Measurements from ENCODE around the gene ZBTB20. TPM values are rescaled to one million over a fixed set of nuclear protein-coding genes. Genes with fewer than 3 reads are reported as not detected.
"Not testable (repeated sequence)": the region's sequence is repeated elsewhere in the genome, so short reads cannot be mapped to it uniquely, and the experiment has no call there.

The ZBTB20 gene
- total RNA-seq, 1 experiment from 2014 or later: 10.7 TPM

GRCh38 chr3:115120597-115120996, 26.5 kb downstream of the ZBTB20 start:
- no peak overlapping the region for H3K27ac Mint-ChIP-seq (ENCODE audit: low read depth, unreplicated experiment)
- no peak for TF ChIP-seq CTCF (IDR thresholded peaks at IDR 0.05; ENCODE audit: unreplicated experiment)
- H3K27me3 Mint-ChIP-seq (ENCODE audit: insufficient read depth, unreplicated experiment): no peaks in the 10 kb centered on the region
- ChIA-PET POLR2A (interaction anchor here (0.7 to 1.5 kb wide), 2 partner anchors 9 to 25 kb away, joined by 3 to 4 read pairs; no protein-coding TSS in a partner anchor), CTCF (interaction anchor here (0.6 kb wide), 1 partner anchor 29 kb away, joined by 3 read pairs; no protein-coding TSS in a partner anchor)
- H3K9me3 Mint-ChIP-seq (ENCODE audit: unreplicated experiment): peaks cover 7% of the 10 kb centered on the region
- no peaks in the 10 kb centered on the region for H3K4me1 Mint-ChIP-seq (ENCODE audit: insufficient read depth, unreplicated experiment)
- no peak for DNase-seq (ENCODE audit: unreplicated experiment)
- intact Hi-C loops (cut with micrococcal nuclease): no loop called here
- no peak overlapping the region for H3K4me3 Mint-ChIP-seq (ENCODE audit: unreplicated experiment)
- BruUV-seq (replicated peaks): no TSS peak
- no peaks in the 10 kb centered on the region for H3K36me3 Mint-ChIP-seq (ENCODE audit: insufficient read depth, unreplicated experiment)

GRCh38 chr3:115113367-115113766, 33.7 kb downstream of the ZBTB20 start:
- BruUV-seq (replicated peaks): no TSS peak
- H3K27me3 Mint-ChIP-seq (ENCODE audit: insufficient read depth, unreplicated experiment): no peaks in the 10 kb centered on the region
- DNase-seq (ENCODE audit: unreplicated experiment): peak; percentile 17
- H3K4me1 Mint-ChIP-seq (ENCODE audit: insufficient read depth, unreplicated experiment): peaks cover 14% of the 10 kb centered on the region
- no peak overlapping the region for H3K27ac Mint-ChIP-seq (ENCODE audit: low read depth, unreplicated experiment)
- no peaks in the 10 kb centered on the region for H3K36me3 Mint-ChIP-seq (ENCODE audit: insufficient read depth, unreplicated experiment)
- peaks cover 7% of the 10 kb centered on the region for H3K9me3 Mint-ChIP-seq (ENCODE audit: unreplicated experiment)
- no peak for TF ChIP-seq CTCF (IDR thresholded peaks at IDR 0.05; ENCODE audit: unreplicated experiment)
- intact Hi-C loops (cut with micrococcal nuclease): no loop called here
- CTCF ChIA-PET: no interaction called here
- H3K4me3 Mint-ChIP-seq (ENCODE audit: unreplicated experiment): no peak overlapping the region
- POLR2A ChIA-PET: no interaction called here

DNA sequence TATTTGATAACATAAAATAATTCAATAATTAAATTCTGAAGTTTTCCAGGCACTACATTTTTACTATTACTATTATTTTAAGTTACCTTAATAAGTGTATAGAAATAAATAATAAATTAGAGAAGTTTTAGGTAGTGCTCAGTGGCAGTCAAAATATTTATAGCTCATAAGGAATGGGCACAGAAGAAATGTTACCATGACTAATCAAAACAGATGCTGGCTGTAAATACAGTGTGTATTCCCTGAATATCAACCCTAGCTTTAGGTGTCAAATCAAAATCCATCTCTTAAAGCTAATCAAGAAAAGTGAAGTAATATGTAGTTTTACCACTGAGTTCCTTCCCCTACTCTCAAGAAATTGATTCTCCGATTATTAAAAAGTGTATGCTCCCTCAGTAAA, 35.5 kb downstream of the ZBTB20 start:
- intact Hi-C loops (cut with micrococcal nuclease): no loop called here
- no peak overlapping the region for H3K27ac Mint-ChIP-seq (ENCODE audit: low read depth, unreplicated experiment)
- peaks cover 11% of the 10 kb centered on the region for H3K9me3 Mint-ChIP-seq (ENCODE audit: unreplicated experiment)
- no peaks in the 10 kb centered on the region for H3K27me3 Mint-ChIP-seq (ENCODE audit: insufficient read depth, unreplicated experiment)
- BruUV-seq (replicated peaks): no TSS peak
- ChIA-PET CTCF (no interaction called here), POLR2A (interaction anchor here (0.5 to 1.4 kb wide), 4 partner anchors 9 to 35 kb away, joined by 3 to 4 read pairs (median 3); partner anchors contain the start of gene ZBTB20)
- no peak for DNase-seq (ENCODE audit: unreplicated experiment)
- H3K4me1 Mint-ChIP-seq (ENCODE audit: insufficient read depth, unreplicated experiment): peaks cover 14% of the 10 kb centered on the region
- peaks cover 6% of the 10 kb centered on the region for H3K36me3 Mint-ChIP-seq (ENCODE audit: insufficient read depth, unreplicated experiment)
- no peak overlapping the region for H3K4me3 Mint-ChIP-seq (ENCODE audit: unreplicated experiment)
- no peak for TF ChIP-seq CTCF (IDR thresholded peaks at IDR 0.05; ENCODE audit: unreplicated experiment)

DNA sequence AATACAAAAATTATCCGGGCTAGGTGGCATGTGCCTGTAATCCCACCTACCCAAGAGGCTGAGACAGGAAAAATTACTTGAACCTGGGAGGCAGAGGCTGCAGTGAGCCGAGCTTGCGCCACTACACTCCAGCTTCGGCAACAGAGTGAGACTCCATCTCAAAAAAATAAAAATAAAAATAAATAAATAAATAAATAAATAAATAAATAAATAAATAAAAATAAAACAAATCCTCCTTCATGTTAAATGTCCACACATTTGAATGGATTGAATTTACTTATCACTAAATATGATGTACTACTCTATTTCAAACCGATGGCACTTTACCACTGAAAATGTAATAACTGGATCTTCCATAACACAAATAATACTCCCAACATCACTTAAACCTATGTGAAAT, 36.3 kb downstream of the ZBTB20 start:
- no peaks in the 10 kb centered on the region for H3K27me3 Mint-ChIP-seq (ENCODE audit: insufficient read depth, unreplicated experiment)
- H3K4me3 Mint-ChIP-seq (ENCODE audit: unreplicated experiment): no peak overlapping the region
- peaks cover 6% of the 10 kb centered on the region for H3K36me3 Mint-ChIP-seq (ENCODE audit: insufficient read depth, unreplicated experiment)
- ChIA-PET CTCF (no interaction called here), POLR2A (interaction anchor here (1.4 to 2.1 kb wide), 2 partner anchors 10 to 36 kb away, joined by 3 to 7 read pairs; partner anchors contain the start of gene ZBTB20)
- no TSS peak for BruUV-seq (replicated peaks)
- H3K4me1 Mint-ChIP-seq (ENCODE audit: insufficient read depth, unreplicated experiment): peaks cover 14% of the 10 kb centered on the region
- no peak overlapping the region for H3K27ac Mint-ChIP-seq (ENCODE audit: low read depth, unreplicated experiment)
- intact Hi-C loops (cut with micrococcal nuclease): no loop called here
- H3K9me3 Mint-ChIP-seq (ENCODE audit: unreplicated experiment): peaks cover 6% of the 10 kb centered on the region
- DNase-seq (ENCODE audit: unreplicated experiment): no peak
- TF ChIP-seq CTCF (IDR thresholded peaks at IDR 0.05; ENCODE audit: unreplicated experiment): no peak

GRCh38 chr3:115110066-115110465, 37.0 kb downstream of the ZBTB20 start:
- H3K27me3 Mint-ChIP-seq (ENCODE audit: insufficient read depth, unreplicated experiment); H3K4me3 Mint-ChIP-seq (ENCODE audit: unreplicated experiment); H3K9me3 Mint-ChIP-seq (ENCODE audit: unreplicated experiment); H3K36me3 Mint-ChIP-seq (ENCODE audit: insufficient read depth, unreplicated experiment); H3K27ac Mint-ChIP-seq (ENCODE audit: low read depth, unreplicated experiment); intact Hi-C loops (cut with micrococcal nuclease); DNase-seq (ENCODE audit: unreplicated experiment); BruUV-seq (replicated peaks): not testable (repeated sequence)
- CTCF ChIA-PET: interaction anchor here (0.8 to 1.2 kb wide), 3 partner anchors 25 to 584 kb away, joined by 4 read pairs; no protein-coding TSS in a partner anchor
- H3K4me1 Mint-ChIP-seq (ENCODE audit: insufficient read depth, unreplicated experiment): peaks cover 14% of the 10 kb centered on the region
- POLR2A ChIA-PET: interaction anchor here (0.6 to 2.1 kb wide), 3 partner anchors 10 to 665 kb away, joined by 3 to 7 read pairs (median 4); partner anchors contain the start of gene ZBTB20

Measured in MCF 10A (cell line).